GM19193 (cell line): ENCODE measurements around the gene MAP3K21.

Experiments used
- POLR2A ChIP-seq: IDR thresholded peaks from 4 replicates; pipeline ENCODE4 v1.6.1; 2011; ENCODE audit not compliant: insufficient read depth, insufficient read length; ENCODE audit errors: extremely low read depth

MAP3K21 gene

DNA sequence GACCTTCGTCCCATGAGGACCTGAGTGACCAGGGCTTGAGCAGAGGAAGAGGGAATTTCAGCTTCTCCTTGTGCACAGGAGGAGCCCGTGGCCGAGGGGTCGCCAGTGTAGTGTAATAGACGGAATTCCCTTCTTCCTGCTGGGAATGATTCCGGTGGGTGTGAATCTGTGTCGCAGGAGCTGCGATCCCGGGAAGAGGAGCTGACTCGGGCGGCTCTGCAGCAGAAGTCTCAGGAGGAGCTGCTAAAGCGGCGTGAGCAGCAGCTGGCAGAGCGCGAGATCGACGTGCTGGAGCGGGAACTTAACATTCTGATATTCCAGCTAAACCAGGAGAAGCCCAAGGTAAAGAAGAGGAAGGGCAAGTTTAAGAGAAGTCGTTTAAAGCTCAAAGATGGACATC, 34.4 kb downstream of the MAP3K21 start:
- no peak for TF ChIP-seq POLR2A

DNA sequence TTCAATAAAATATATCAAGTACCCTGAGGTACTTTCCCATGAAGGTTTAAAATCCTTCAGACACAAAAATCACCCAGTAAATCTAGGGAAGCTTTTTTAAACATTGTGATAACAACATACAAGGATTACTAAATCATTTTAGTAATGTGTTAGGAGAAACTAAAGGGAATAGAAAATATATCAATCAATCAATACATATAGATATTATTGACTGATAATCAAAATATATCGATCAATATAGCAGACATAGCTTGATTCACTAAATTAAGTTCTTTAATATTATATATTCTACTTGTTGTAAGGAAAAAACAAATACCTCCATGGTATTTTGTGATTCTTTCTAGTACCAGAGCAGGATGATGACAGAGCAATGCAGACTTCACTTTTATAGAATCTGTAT, 35.2 kb downstream of the MAP3K21 start:
- TF ChIP-seq POLR2A = no peak

DNA sequence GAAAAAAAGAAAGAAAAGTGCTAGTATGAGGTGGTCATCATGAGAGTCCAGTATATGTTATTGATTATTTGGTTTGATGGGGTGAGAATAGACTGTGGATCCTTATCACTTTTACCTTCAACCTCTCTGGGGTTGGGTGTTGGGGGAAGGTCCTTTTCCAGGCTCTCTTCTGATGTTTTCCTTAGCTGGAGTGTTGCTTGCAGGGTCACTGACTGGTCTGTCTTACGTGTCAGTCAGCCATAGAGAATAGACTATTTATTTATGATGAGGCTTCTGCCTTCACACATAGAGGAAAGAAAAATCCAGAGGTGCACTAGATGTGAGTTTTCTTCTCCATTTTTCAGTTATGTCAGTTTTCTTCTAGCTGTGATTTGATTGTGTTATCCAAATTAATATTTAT, 36.5 kb downstream of the MAP3K21 start:
- no peak for TF ChIP-seq POLR2A

DNA sequence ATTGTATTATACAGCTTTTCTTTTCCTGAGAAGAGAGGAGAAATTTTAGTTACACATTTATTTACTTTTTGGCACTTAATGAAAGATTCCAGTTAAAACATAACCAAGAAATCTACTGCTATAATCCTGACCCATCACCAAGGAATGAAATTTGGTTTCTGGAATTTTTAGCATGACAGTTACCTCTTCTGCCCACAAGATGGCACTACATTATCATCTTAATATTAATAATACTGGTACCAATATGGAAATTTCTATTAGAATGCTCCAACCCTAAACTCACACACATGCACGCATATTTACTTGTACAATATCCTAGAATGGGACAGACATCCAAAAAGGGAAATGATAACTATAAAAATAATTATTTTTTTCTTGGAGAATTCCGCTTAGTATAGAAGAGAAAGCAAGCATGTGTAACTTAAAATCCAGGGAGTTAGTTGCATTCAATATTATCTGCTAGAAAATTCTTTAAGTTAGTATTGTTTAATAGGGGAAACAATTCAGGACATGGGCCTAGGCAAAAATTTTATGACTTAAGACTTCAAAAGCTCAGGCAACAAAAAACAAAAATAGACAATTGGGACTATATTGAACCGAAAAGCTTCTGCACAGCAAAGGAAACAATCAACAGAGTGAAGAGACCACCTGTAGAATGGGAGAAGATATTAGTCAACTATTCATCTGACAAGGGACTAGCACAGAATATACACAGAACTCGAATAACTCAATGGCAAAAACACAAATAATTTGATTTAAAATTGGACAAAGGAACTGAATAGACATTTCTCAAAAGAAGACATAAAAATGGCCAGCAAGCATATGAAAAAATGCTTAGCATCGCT, 37.4 kb downstream of the MAP3K21 start:
- TF ChIP-seq POLR2A = no peak

DNA sequence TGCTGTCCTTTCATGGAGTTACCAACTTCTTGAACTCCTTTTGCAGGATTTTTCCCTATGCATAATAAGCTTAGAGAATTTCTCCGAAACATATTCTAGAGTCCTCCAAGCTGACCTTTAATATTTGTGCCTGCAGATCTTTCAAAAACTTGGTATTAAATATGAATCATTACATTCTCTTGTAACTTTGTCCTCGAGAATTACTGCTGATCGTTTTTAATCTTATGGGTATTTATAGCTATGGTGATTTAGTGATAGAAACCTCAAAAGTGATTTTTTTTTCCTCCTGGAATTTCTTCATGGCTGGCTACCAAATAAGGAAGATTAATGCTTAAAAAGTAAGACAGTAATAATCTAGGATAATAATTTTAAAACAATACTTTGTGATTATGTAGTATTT, 39.1 kb downstream of the MAP3K21 start:
- no peak for TF ChIP-seq POLR2A

DNA sequence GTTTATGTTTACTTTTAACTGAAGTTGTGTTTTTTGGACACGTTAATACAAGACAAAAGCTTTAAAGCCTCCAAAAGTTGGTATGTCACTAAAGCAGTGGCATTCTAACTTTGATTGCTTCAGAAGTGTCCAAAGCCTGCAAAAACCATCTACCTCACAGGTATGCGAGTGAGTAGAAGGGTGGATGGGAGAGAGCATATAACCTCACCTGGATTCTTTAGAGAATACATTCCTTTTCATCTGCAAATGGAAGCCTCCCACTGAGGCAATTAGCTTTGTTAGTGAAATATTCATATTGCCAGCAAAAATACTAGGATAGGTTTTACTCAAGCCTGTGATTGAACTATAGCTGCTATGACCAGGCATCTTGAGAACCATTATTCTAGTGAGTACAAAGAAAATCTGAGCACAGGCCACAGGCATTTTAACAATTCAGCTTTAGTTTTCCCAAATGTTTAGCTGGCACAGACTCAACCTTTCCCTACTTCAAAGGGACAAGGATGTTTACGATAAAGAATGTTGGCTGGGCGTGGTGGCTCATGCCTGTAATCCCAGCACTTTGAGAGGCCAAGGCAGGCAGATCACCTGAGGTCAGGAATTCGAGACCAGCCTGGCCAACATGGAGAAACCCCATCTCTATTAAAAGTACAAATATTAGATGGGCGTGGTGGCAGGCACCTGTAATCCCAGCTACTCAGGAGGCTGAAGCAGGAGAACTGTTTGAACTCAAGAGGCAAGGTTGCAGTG, 39.7 kb downstream of the MAP3K21 start:
- TF ChIP-seq POLR2A = no peak

DNA sequence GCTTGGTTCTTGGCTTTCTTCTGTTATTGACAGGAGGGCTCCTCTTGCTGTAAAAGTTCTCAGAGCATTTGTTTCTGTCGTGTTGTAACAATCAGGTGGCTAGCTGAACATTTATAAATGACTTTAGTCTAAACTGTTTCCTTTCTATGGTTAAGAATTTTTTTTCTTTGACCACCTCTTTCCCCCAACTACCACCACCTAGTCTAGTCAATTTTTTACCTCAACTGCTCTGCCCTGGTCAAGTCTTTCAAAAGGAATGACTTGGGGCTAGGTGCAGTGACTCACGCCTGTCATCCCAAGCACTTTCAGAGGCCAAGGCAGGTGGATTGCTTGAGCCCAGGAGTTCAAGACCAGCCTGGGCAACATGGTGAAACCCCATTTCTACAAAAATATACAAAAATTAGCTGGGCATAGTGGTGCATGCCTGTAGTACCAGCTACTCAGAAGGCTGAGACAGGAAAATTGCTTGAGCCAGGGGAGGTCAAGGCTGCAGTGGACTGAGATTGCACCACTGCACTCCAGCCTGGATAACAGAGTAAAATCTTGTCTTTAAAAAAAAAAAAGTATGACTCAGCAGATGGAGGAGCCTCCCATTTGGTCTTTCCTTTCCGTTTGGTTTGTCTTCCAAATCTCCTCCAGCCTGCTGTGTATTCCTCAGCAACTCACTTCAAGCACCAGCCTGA, 40.7 kb downstream of the MAP3K21 start:
- no peak for TF ChIP-seq POLR2A

DNA sequence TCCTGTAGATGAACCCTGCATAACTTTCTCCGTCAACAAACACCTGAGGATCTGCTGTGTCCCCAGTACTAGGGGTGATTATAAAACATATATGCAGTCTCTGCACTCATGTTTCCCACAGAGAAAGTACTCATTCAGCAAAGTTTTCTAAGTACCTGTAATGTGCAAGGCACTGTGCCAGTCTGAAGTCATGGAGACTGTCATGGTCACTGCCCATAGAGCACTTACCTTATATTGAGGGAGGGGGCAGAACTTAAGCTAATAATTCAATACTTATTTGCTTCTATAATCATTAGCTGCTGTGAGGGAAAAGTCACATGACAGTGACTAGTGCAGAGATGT, 41.2 kb downstream of the MAP3K21 start:
- TF ChIP-seq POLR2A = no peak

DNA sequence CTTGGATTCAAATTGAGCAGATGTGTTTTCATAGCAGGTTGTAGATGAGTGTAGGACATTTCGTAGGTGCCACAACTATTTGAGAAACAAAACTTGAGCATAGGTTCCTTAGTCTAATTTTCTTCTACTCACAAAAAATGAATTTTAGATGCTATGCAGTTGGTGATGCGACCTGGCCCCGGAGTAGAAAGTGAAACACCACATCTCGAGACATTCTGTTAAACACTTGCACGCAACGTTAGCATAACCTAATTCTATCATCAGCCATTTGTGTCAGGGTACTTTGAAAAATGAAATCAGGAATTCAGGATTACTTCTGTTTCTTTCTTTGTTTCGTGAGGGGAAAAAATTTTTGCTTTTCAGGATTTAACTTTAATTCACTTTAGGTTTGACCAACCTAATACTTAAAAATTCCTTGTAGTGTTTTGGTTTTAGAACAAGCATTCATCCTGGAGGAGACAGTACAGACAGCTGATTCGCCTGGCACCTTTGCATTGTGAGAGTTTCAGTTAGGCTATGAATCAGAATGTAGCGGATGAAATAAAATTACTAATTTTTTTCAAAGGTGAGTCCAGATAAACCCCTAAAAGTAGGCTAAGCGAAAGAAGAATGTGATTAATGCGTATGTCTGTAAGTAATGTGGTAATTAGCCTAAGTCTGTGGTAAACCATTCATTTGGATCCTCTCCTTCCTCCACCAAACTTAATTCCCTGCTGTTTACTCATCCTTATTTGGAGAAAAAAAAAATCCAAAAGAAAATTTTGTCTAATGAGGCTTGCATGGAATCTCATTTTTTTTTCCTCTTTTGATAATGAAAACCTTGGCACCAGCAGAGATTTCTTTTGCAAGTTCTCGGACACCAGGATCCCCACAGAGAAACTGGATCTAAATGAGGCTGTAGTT, 44.9 kb downstream of the MAP3K21 start:
- no peak for TF ChIP-seq POLR2A

DNA sequence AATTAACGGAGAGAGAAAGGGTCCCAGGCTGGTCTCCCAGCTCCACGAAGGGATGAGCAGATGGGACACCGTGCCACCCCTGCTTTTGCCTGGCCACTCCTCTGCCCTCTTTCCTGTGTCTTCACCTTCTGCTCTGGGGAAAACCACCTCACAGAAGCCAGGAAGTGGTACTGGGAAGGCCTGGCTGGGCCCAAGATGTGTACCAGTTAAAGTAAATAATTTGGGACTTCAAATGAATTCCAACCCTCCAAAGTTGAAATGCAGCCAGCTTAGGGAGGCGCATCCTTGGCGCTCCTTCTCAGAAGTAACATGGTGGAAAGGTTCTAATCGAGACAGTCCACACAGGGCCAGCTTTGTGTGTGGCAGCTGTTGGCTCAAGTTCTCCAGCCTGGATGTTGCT, 45.7 kb downstream of the MAP3K21 start:
- no peak for TF ChIP-seq POLR2A

DNA sequence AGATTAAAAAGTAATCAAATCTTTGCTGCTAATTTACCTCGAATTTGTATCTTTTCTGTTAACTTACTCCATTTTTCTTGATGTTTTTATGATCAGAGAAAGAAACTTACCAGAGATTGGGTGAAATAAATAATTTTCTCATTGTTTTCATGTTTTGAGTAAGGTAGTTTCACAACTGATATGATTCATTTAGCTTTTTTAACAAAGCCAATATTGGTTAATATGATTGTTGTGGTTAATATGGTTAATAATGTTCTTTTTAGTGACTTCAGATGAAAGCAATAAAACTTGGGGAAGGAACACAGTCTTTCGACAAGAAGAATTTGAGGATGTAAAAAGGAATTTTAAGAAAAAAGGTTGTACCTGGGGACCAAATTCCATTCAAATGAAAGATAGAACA, 48.1 kb downstream of the MAP3K21 start:
- no peak for TF ChIP-seq POLR2A

DNA sequence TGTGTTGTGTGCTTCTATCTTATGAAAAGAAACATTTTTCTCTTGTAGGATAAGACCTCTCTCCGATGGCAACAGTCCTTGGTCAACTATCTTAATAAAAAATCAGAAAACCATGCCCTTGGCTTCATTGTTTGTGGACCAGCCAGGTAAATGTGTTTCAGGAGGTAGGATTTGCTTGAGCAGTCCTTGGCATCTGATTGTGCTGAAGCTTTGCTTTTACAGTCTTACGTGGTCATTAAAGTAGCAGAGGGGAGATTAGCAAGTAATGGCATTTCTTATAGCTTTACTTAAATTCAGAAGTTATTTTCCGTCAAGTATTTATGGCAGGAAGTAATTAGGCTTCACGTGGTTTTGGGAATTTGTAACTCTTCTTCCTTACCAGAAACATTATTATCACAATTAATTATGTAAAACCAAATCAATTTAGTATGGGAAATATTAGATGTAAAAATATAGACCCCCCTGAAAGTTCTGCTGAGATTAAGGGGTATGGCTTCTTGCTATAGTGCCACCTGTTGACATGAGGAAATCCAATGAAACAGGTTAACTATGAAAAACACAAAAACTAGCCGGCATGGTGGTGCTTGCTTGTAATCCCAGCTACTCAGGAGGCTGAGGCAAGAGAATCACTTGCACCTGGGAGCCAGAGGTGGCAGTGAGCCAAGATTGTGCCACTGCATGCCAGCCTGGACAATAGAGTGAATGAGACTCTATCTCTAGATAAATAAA, 49.0 kb downstream of the MAP3K21 start:
- no peak for TF ChIP-seq POLR2A

DNA sequence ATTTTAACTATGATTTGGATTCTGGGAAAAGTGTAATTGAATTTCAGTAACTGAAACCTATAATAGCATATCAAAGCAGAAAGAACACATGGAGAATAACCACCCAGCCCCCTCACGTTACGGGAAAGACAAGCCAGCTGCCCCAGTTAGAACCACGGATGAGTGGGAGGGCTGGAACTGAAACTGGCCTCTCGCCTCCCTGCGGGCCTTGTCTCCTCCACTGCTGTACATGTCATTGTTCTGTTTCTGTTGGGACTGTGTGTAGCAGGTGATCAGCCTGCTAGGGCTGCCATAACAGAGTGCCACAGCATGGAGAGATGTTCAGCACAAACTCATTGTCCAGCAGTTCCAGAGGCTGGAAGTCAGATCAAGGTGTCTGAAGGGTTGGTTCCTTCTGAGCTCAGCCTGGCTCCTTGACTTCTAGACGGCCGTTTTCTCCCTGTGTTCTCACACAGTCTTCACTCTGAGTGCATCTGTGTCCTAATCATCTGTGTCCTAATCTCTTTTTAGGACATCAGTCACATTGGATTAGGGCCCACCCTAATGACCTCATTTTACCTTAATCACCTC, 52.4 kb downstream of the MAP3K21 start:
- TF ChIP-seq POLR2A = no peak

DNA sequence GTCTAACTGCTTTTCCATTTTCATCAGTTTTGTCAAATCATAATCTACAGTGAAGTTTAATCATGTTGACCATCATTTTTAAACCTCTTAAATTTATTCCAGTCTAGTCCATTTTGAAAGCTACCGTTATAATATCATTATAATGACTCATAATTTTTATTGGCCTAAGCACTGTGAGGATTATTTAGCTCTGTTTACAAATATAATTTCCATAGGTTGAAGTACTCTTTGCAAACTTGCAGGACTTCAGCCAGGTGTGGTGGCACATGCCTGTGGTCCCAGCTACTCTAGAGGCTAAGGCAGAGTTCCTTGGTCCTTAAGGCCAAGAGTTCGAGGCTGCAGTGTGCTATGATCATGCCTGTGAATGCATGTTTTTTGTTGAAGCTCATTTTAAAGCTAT, 54.3 kb downstream of the MAP3K21 start:
- no peak for TF ChIP-seq POLR2A
